ENCODE results near the gene EML4.

Gene EML4

DNA sequence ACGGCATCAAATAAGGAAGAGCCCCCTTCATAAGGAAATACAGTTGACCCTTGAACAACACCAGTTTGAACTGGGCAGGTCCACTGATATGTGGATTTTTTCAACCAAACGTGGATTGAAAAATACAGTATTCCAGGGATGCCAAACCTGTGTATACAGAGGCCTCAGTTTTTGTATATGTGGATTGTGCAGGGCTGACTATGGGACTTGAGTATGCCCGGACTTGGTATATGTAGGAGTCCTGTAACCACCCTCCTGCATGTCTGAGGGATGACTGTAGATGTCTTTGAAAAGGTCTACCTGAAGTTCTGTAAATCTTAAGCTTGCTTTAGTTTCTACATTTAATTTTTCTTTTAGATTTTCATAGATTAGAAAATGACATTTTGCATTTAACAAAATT, 50.0 kb downstream of the EML4 start:
- no peak for DNase-seq
- H3K27ac ChIP-seq = no peak overlapping the region
- H3K4me3 ChIP-seq (ENCODE audit: low read depth, low read length) = no peak overlapping the region
- no peaks in the 10 kb centered on the region; the same call in 1 of the 2 replicates for H3K36me3 ChIP-seq
- H3K9me3 ChIP-seq (ENCODE audit: severe bottlenecking) = no peaks in the 10 kb centered on the region
- TF ChIP-seq CTCF (IDR thresholded peaks at IDR 0.05; ENCODE audit: low read depth, low read length) = no peak
- no peaks in the 10 kb centered on the region for H3K27me3 ChIP-seq (ENCODE audit: insufficient read depth, low read depth, severe bottlenecking)

- no peak overlapping the region for H3K4me3 ChIP-seq (ENCODE audit: low read depth, low read length)
- DNase-seq = no peak
- no peak for TF ChIP-seq CTCF (IDR thresholded peaks at IDR 0.05; ENCODE audit: low read depth, low read length)
- no peaks in the 10 kb centered on the region for H3K9me3 ChIP-seq (ENCODE audit: severe bottlenecking)
- H3K36me3 ChIP-seq = no peaks in the 10 kb centered on the region; the same call in 1 of the 2 replicates
- H3K27me3 ChIP-seq (ENCODE audit: insufficient read depth, low read depth, severe bottlenecking) = no peaks in the 10 kb centered on the region
- no peak overlapping the region for H3K27ac ChIP-seq
Measured at GRCh38 chr2:42220566-42220965, 51.4 kb downstream of the EML4 start.

DNA sequence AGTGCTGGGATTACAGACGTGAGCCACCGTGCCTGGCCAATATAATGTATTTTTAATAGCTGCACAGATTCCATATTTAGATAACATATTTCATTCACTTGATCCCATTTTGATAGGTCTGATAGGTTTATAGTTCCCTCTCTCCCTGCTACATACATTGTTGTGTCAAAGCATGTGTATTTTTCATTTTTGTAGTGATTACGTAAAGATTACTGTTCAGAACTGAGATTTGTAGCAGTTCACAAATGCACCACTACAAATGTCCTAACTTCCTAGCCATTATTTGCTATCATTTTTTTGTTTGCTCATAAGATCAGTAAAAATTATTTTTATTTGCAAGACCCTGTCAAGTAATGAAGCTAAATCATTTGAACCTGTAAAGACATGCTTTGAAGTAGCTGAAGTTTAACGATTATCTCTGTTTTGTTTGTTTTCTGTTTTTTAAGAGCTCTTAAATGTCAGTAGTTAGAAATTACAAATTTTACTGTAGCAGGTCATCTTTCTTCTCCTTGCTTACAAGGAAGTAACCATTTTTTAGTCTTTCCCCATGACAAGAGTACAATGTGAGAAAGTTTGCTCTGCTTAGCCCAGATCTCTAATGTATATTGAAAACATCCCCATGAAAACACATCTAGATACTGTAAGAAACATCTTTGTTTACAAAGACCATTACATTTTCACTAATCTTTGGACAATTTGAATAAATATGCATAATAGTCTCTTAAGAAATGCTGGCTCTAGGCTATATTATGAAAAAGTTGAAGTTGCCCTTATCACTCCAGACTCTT, 54.1 kb downstream of the EML4 start:
- Histone ChIP-seq H3K9me3 (ENCODE audit: severe bottlenecking) (no peaks in the 10 kb centered on the region), H3K27ac (no peak overlapping the region), H3K4me3 (ENCODE audit: low read depth, low read length) (no peak overlapping the region), H3K27me3 (ENCODE audit: insufficient read depth, low read depth, severe bottlenecking) (no peaks in the 10 kb centered on the region), H3K36me3 (no peaks in the 10 kb centered on the region; the same call in 1 of the 2 replicates)
- no peak for DNase-seq
- no peak for TF ChIP-seq CTCF (IDR thresholded peaks at IDR 0.05; ENCODE audit: low read depth, low read length)

DNA sequence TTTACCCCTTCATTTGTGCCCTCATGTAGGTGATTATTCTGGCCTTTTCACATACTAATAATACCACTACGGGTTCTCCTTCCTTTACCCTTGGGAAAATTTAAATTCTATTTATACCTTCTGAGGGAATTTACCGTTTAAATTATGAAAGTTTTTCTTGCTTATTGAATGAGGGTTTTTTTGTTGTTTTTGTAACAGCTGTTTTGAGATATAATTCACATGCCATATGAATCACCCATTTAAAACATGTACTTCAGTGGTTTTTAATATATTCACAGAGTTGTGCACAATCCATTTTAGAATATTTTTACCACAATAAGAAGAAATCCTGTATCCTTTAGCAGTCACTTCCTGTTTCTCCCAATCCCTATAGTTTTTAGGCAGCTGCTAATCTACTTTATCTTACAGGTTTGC, 54.7 kb downstream of the EML4 start:
- no peak for DNase-seq
- H3K9me3 ChIP-seq (ENCODE audit: severe bottlenecking) = no peaks in the 10 kb centered on the region
- no peak overlapping the region for H3K27ac ChIP-seq
- H3K36me3 ChIP-seq = no peaks in the 10 kb centered on the region; the same call in 1 of the 2 replicates
- no peak for TF ChIP-seq CTCF (IDR thresholded peaks at IDR 0.05; ENCODE audit: low read depth, low read length)
- no peaks in the 10 kb centered on the region for H3K27me3 ChIP-seq (ENCODE audit: insufficient read depth, low read depth, severe bottlenecking)
- H3K4me3 ChIP-seq (ENCODE audit: low read depth, low read length) = no peak overlapping the region

DNA sequence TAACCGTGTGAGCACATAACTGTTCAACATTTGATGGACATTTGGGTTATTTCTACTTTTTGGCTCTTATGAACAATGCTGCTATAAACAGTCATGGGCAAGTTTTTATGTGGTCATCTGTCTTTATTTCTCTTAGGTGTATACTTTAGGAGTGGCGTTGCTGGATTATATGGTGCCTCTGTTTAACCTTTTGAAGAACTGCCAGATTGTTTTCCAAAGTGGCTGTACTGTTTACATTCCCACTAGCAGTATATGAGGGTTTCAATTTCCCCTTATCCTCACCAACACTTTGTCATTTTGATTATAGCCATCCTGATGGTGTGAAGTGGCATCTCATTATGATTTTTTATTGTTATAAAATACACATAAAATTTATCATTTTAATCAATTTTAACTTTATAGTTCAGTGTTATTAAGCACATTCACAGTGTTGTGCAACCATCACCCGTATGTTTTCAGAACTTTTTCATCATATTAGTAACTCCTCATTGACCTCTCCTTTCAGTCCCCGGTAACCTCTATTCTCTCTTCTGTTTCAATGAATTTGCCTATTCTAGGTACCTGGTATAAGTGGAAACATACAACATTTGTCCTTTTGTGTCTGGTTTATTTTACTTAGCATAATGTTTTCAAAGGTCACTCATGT, 55.4 kb downstream of the EML4 start:
- no peaks in the 10 kb centered on the region for H3K27me3 ChIP-seq (ENCODE audit: insufficient read depth, low read depth, severe bottlenecking)
- H3K4me3 ChIP-seq (ENCODE audit: low read depth, low read length) = no peak overlapping the region
- H3K9me3 ChIP-seq (ENCODE audit: severe bottlenecking) = no peaks in the 10 kb centered on the region
- TF ChIP-seq CTCF (IDR thresholded peaks at IDR 0.05; ENCODE audit: low read depth, low read length) = no peak
- no peak for DNase-seq
- no peak overlapping the region for H3K27ac ChIP-seq
- H3K36me3 ChIP-seq = no peaks in the 10 kb centered on the region; the same call in 1 of the 2 replicates
